Activated T-helper 17 cell treated with anti-CD3 and anti-CD28 coated beads, Interleukin-2, amount 50 U/mL, for 72 hours (primary cell): ENCODE data around the gene NDUFS6. TPM values are rescaled to one million over a fixed set of nuclear protein-coding genes. Genes with fewer than 3 reads are reported as not detected.
"Not testable (repeated sequence)": the region's sequence is repeated elsewhere in the genome, so short reads cannot be mapped to it uniquely, and the experiment has no call there.

Experiments used
- ATAC-seq: fragments of 150-1000 bp; cut with Tn5 transposase; replicated peaks from 2 replicates; pipeline ENCODE4 v1.10.0; 2021; ENCODE audit warnings: mild to moderate bottlenecking, moderate library complexity
- H3K27ac Mint-ChIP-seq: one replicate; pipeline ENCODE4 v1.8.0; 2022; ENCODE audit warnings: mixed read lengths
- H3K27me3 Mint-ChIP-seq: one replicate; pipeline ENCODE4 v1.8.0; 2022; ENCODE audit warnings: mixed read lengths
- H3K36me3 Mint-ChIP-seq: one replicate; pipeline ENCODE4 v1.8.0; 2022; ENCODE audit warnings: low read depth, mild to moderate bottlenecking, mixed read lengths
- H3K4me1 Mint-ChIP-seq: one replicate; pipeline ENCODE4 v1.8.0; 2022; ENCODE audit warnings: mixed read lengths
- H3K4me3 Mint-ChIP-seq: one replicate; pipeline ENCODE4 v1.8.0; 2022; ENCODE audit warnings: mild to moderate bottlenecking, mixed read lengths
- H3K9me3 Mint-ChIP-seq: one replicate; pipeline ENCODE4 v1.8.0; 2022; ENCODE audit warnings: mixed read lengths
- total RNA-seq, 2 donors: library from RNA; stranded (reverse); gene quantifications; one replicate each; pipeline ENCODE4 v1.2.3, GENCODE V29; 2022

Gene NDUFS6
- total RNA-seq, 2 donors from 2014 or later = 13.0 to 35.1 TPM

DNA sequence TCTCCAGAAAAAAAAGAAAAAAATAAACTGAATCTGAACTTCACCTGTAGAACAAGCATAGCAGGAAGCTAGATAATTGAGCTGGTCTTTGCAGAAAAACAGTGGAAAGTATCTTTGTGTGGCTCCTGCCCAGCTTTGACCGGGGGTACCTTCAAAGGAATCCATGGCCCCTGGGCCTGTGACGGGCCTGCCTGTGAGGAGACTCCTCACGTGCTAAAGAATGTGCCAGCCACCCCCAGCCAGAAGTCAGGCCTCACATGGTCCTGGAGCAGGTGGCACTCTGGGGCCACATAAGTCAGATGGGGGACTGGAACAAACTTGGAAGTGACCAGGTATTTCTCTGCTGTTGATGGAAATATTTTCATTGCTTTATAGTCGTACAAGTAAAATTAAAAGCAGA is 4.1 kb downstream of the NDUFS6 start:
- H3K27ac Mint-ChIP-seq = no peak overlapping the region
- H3K4me1 Mint-ChIP-seq = peaks cover 11% of the 10 kb centered on the region
- H3K27me3 Mint-ChIP-seq = no peaks in the 10 kb centered on the region
- no peak overlapping the region for H3K4me3 Mint-ChIP-seq
- no peak for ATAC-seq
- H3K9me3 Mint-ChIP-seq = no peaks in the 10 kb centered on the region
- H3K36me3 Mint-ChIP-seq = peaks cover 85% of the 10 kb centered on the region

DNA sequence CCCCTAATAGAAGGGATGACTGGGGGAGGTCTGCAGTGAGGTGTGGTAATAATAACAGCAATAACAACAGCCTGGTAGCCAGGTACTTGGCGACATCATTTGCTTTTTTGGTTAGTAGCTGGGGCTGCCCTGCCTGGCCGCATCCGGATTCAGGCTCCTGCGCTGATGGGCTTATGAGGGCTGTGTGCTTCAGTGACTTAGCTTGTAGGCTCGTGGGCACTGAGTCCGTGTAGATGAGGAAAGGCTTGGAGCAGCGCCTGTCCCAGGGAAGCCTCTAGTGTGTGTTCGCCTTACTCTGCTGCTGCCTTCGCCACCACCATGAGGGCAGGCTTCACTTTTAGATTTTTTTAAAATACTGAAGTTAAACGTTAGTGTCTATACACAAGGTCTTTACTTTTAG is 4.5 kb downstream of the NDUFS6 start:
- no peak overlapping the region for H3K4me3 Mint-ChIP-seq
- H3K36me3 Mint-ChIP-seq = peaks cover 89% of the 10 kb centered on the region
- no peak overlapping the region for H3K27ac Mint-ChIP-seq
- no peaks in the 10 kb centered on the region for H3K27me3 Mint-ChIP-seq
- peaks cover 11% of the 10 kb centered on the region for H3K4me1 Mint-ChIP-seq
- H3K9me3 Mint-ChIP-seq = no peaks in the 10 kb centered on the region
- ATAC-seq = no peak

DNA sequence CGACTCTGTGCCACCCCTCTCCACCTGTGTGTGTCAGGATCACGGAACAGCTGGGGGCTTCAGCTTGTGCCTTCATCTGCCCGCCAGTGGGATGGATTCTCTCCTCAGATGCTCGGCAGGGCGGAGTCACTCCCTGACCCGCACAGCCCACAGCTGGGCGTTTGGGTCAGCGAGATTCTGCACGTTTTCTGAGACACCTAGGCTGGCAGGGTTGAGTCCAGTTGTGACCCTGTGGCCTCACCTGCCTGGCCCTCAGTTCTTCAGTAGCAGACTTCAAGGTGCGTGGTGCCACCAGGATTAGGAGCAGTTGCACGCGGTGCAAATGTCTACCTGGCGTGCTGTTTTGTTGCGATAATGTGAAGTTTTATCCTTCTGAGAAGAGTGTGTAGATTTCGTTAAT is 5.0 kb downstream of the NDUFS6 start:
- no peak overlapping the region for H3K27ac Mint-ChIP-seq
- H3K36me3 Mint-ChIP-seq = peaks cover 94% of the 10 kb centered on the region

DNA sequence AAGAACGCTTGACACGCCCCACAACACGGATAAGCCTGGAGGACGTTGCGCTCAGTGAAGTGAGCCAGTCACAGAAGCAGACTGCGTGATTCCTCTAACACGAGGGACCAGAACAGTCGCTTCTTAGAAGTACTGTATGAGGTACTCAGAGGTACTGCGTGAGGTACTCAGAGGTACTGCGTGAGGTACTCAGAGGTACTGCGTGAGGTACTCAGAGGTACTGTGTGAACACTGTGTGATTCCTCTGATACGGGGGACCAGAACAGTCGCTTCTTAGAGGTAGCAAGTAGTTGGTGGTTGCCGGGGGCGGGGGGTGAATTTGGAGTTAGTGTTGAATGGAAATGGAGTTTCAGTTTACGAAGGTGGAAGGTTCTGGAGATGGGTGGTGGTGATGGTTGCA is 5.8 kb downstream of the NDUFS6 start:
- Mint-ChIP-seq H3K4me1 (peaks cover 11% of the 10 kb centered on the region), H3K9me3 (no peaks in the 10 kb centered on the region), H3K27me3 (no peaks in the 10 kb centered on the region), H3K27ac (peak overlapping the region; percentile 30), H3K36me3 (peaks cover 100% of the 10 kb centered on the region), H3K4me3 (no peak overlapping the region)
- no peak for ATAC-seq

More for the DNA sequence above, 5.0 kb downstream of the NDUFS6 start:
- ATAC-seq = no peak
- peaks cover 11% of the 10 kb centered on the region for H3K4me1 Mint-ChIP-seq
- no peaks in the 10 kb centered on the region for H3K27me3 Mint-ChIP-seq
- H3K9me3 Mint-ChIP-seq = no peaks in the 10 kb centered on the region
- no peak overlapping the region for H3K4me3 Mint-ChIP-seq

DNA sequence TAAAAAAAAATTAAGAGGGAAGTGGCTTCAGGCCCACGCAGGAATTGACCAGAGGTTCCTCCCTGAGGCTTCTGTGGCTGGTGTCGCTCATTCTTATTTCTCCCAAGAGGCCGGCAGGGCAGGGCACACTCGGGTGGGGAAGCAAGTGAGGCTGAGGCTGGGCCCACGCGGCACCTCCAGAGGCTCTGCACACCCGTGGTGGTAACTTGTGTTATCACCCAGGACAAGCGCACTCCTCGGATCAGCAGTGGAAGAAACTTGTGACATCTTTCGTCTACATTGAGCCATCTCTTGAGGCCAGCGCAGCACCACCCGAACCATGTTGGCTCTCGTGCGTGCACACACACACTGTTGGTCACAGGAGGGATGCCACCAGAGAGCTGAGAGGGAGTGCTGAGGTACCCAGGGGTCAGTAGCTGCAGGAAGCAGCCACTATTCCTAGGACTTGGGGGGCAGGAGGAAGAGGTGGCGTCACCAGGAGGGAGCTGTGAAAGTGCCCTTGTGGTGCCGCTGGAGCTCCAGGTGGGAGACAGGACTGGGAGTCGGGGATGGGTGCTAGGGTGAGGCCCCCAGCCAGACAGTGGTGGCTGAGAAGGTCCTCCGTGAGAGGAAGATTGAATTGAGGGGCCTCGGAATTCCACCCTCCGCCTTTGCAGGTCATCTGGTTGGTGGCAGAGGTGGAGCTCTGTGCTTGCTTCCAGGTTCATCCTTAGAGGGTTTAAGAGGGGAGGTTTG is 6.4 kb downstream of the NDUFS6 start:
- Mint-ChIP-seq H3K36me3 (peaks cover 100% of the 10 kb centered on the region), H3K9me3 (no peaks in the 10 kb centered on the region), H3K4me1 (peaks cover 10% of the 10 kb centered on the region), H3K27me3 (no peaks in the 10 kb centered on the region), H3K27ac (peak overlapping the region; percentile 30), H3K4me3 (no peak overlapping the region)
- ATAC-seq = no peak

DNA sequence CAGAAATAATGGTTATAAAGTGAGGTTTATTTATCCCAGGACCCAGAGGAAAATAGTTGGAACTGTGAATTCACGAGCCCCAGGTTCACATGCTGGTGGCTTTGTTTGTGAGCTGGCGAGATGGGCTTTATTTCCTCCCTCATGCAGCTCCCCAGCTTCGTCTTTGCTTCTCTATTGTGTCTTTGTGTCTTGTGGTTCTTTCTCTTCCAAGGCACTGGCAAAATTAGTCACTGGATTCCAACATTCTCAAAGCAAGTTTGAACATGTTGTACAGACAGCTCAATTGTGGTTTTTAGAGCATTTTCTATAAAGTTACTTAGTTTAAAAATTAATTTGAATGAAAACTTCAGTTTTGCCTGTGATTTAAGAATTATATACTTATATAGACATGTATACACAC is 7.2 kb downstream of the NDUFS6 start:
- Mint-ChIP-seq H3K27ac (no peak overlapping the region), H3K4me3 (no peak overlapping the region), H3K9me3 (no peaks in the 10 kb centered on the region), H3K4me1 (peaks cover 3% of the 10 kb centered on the region), H3K36me3 (peaks cover 100% of the 10 kb centered on the region), H3K27me3 (no peaks in the 10 kb centered on the region)
- no peak for ATAC-seq

DNA sequence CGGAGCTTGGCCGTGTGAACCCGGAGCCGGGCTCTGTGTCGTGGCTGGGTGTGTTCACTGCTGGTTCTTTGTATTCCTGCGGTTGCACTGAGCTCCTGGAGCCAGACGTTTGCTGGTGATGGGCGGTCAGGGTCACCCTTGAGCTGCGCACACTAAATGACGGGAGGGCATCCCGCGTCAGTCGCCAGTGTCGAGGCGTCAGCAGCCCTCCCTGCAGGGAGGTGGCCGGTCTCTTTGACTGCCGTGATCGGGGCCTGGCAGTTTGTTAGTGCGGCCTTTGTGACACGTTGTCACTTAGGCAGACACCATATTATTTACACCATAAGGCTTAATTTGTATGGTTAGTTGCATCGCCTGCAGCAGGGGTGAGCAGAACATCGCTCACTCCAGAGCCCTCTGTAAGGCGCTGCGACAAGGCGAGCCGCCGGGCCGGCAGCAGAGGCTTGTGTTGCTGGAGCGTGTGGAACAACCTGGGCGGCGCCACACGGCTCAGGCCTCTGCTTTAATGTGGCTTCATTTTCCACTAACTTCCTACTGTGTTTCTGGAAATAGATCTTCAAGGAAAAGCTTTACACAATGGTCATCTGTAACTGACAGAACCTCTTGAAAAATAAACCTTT is 8.3 kb downstream of the NDUFS6 start:
- H3K36me3 Mint-ChIP-seq = peaks cover 100% of the 10 kb centered on the region
- H3K4me1 Mint-ChIP-seq = peaks cover 3% of the 10 kb centered on the region
- H3K27ac Mint-ChIP-seq = no peak overlapping the region
- ATAC-seq = no peak
- H3K27me3 Mint-ChIP-seq = no peaks in the 10 kb centered on the region
- H3K9me3 Mint-ChIP-seq = no peaks in the 10 kb centered on the region
- no peak overlapping the region for H3K4me3 Mint-ChIP-seq

DNA sequence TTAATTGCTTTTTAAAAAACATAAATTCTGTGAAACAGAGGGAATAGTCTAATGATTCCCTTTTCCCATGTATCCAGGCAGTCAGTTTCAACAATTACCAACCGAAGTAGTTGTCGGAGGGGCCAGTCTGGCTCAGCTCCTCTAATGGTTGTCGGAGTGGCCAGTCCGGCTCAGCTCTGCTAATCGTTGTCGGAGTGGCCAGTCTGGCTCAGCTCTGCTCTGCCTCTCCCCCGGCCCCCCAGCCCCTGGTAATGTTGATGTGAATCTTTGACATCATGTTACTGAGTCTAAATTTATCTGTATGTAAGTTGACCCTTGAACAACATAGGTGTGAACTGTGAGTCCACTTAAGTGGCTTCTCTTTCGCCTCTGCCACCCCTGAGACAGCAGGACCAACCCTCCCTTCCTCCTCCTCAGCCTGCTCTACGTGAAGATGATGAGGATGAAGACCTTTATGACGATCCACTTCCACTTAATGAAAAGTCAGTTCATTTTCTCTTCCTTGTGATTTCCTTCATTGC is 9.4 kb downstream of the NDUFS6 start:
- H3K9me3 Mint-ChIP-seq = no peaks in the 10 kb centered on the region
- H3K4me1 Mint-ChIP-seq = peaks cover 3% of the 10 kb centered on the region
- H3K27ac Mint-ChIP-seq = no peak overlapping the region
- H3K36me3 Mint-ChIP-seq = peaks cover 100% of the 10 kb centered on the region
- H3K27me3 Mint-ChIP-seq = no peaks in the 10 kb centered on the region
- ATAC-seq = no peak
- no peak overlapping the region for H3K4me3 Mint-ChIP-seq

DNA sequence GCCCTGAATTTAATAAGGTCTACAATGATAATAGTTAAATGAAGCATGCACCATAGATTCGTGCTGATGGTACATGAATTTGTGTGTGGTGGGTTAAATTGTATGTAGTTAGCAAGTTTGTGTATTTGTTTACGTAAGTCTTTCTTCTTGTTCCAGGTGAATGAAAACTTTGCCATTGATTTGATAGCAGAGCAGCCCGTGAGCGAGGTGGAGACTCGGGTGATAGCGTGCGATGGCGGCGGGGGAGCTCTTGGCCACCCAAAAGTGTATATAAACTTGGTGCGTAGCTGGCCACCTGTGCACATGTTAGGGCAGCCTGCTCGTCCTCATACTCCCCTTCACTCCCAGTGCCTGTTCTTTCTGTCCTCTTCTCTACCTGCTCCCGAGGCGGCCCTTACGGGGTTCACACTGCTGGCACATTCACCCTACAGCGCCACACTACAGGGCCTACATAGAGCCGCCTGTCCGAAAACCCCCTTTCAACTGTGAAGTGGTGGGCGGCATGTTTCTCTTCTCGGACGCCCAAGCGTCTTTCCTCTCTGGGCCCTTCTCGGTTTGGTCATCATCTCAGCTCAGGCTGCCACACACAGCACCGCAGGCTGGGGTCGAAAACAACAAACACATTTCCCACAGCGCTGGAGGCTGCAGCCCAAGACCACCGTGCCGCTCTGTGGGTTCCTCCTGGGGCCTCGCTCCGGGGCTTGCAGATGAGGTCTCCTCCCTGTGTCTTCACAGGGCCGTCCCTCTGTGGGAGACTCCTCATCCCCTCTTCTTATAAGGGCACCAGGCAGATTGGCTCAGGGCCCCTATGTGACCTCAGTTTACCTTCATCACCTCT is 13.2 kb downstream of the NDUFS6 start:
- Mint-ChIP-seq H3K9me3 (no peaks in the 10 kb centered on the region), H3K36me3 (peaks cover 100% of the 10 kb centered on the region), H3K4me1 (no peaks in the 10 kb centered on the region), H3K4me3 (no peak overlapping the region), H3K27ac (peak overlapping the region; percentile 17), H3K27me3 (no peaks in the 10 kb centered on the region)
- ATAC-seq = no peak

DNA sequence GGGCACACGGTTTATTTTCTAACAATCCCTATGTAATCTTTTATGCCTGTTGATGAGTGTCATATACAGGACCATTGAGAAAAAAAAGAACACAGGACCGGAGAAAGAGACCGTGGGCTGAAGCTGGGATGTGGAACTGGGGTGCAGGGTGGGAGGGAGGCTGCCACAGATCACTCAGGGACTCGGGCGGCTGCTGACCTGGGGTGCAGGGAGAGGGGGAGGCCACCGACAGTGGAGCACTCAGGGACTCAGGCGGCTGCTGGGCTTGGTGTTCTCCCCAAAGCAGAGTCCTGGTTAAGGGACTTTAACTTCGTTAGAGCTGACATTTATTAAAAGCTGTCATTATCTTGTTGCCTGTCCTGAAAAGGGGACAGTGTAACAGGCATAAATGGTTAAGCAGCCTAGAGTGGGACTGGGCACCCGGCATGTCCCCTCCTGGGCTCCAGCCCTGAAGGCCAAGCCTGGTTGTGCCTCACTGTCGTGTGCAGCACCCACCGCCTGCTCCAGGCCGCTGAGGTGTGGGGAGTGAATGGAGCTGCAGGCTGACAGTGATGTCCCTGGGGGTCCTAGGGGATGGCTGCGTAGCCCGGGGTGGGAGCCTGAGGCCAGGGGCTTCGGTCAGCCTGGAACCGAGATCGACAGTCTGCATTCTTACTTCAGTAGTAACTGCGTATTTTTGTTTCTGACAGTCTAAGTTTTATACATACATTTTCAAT is 14.0 kb downstream of the NDUFS6 start:
- Mint-ChIP-seq H3K9me3 (no peaks in the 10 kb centered on the region), H3K36me3 (peaks cover 100% of the 10 kb centered on the region), H3K27me3 (no peaks in the 10 kb centered on the region), H3K4me3 (no peak overlapping the region), H3K4me1 (no peaks in the 10 kb centered on the region), H3K27ac (no peak overlapping the region)
- no peak for ATAC-seq

DNA sequence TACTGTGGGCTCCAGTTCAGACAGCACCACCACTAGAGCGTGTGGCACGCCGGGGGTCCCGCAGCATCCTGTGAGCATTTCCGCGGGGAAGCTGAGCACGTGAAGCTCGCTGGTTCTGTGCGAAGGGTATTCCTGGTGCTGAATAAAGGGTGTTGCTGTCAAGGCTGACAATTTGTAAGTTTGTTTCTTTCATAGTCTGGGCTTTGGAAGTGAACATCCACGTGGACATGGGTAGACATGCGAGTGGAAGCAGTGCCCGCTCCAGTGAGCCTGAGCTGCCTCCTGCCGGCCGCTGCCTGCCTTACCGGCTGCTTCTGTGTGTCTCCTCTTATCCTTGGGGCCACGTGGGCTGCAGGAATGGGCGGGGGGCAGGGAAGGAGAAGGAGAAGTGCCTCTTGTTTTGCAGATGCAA is 14.7 kb downstream of the NDUFS6 start:
- H3K36me3 Mint-ChIP-seq = peaks cover 100% of the 10 kb centered on the region
- ATAC-seq = no peak
- H3K4me1 Mint-ChIP-seq = no peaks in the 10 kb centered on the region
- peak overlapping the region; percentile 56 for H3K27ac Mint-ChIP-seq
- H3K9me3 Mint-ChIP-seq = no peaks in the 10 kb centered on the region
- H3K4me3 Mint-ChIP-seq = no peak overlapping the region
- H3K27me3 Mint-ChIP-seq = no peaks in the 10 kb centered on the region

DNA sequence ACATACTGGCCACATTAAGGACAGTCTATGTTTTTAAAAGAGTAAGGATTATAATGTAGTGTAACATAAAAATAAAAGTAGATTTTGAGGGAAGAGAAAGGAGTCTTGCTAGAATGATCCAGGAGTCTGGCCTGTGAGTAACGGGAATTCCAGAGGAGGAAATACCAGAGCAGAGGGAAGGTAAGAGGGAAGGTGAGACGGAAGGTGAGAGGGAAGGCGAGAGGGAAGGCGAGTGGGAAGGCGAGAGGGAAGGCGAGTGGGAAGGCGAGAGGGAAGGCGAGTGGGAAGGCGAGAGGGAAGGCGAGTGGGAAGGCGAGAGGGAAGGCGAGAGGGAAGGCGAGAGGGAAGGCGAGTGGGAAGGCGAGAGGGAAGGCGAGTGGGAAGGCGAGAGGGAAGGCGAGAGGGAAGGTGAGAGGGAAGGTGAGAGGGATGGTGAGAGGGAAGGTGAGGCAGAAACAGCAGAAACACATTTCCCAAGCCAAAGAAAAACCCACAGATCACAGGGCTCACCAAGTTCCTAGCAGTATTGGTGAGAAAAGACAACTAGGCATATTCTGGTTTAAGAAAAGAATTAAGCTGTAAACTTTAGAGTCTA is 15.4 kb downstream of the NDUFS6 start:
- not testable (repeated sequence) for H3K9me3 Mint-ChIP-seq, H3K27me3 Mint-ChIP-seq, H3K4me3 Mint-ChIP-seq, ATAC-seq, H3K4me1 Mint-ChIP-seq
- peak overlapping the region; percentile 56 for H3K27ac Mint-ChIP-seq
- H3K36me3 Mint-ChIP-seq = peaks cover 100% of the 10 kb centered on the region

DNA sequence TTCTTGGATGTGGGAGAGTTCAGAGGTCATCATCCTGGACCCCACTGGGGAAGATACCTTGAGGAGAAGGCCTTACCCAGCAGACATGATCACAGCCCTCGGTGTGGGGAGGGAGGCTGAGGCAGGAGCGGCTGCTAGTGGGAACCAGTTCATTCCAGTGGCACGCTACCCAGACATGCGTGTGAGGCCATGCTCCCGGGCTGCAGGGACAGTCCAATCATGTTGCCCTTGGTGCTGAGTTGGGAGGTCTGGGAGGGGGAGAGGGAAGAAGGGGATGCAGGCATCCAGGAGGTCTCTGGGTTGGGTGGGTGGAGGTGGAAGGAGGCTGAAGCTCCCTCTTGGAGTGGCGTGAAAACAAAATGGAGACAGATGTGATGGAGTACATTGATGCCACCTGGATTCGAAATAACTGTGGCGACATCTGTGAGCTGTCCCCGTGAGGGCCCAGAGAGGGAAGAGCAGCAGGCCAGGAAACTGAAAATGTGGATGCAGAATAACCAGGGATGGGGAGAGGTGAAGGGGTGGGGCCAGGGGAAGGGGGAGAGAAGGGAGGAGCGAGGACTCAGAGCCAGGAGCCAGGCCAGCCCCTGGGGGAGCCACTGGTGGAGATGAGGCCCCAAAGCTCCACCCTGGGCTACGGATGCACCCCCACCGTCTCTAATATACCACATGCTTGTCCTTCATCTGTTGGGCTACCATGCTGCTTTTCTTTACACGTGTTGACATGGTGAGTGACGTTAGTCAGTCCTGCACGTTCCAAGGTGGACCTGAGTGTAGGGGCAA is 16.2 kb downstream of the NDUFS6 start:
- Mint-ChIP-seq H3K9me3 (no peaks in the 10 kb centered on the region), H3K27me3 (no peaks in the 10 kb centered on the region), H3K4me3 (no peak overlapping the region), H3K27ac (no peak overlapping the region), H3K36me3 (peaks cover 96% of the 10 kb centered on the region), H3K4me1 (no peaks in the 10 kb centered on the region)
- no peak for ATAC-seq
